HepG2 (cell line): ENCODE results near the gene PSKH1. TPM values are rescaled to one million over a fixed set of nuclear protein-coding genes. Genes with fewer than 3 reads are reported as not detected.

Experiments used
- EED ChIP-seq: sonication (generic); formaldehyde crosslinking; IDR thresholded peaks from 2 replicates; pipeline ENCODE4 v1.5.0; 2020; ENCODE audit warnings: mild to moderate bottlenecking, missing genetic modification reagents
- GABPB1 ChIP-seq: IDR thresholded peaks from 2 replicates; pipeline ENCODE4 v1.6.1; 2016; ENCODE audit warnings: mild to moderate bottlenecking, missing genetic modification reagents, moderate library complexity, missing compliant biosample characterization
- GRHL1 ChIP-seq: sonication (generic); formaldehyde crosslinking; conservative IDR thresholded peaks from 2 replicates; pipeline ENCODE4 v1.8.0; 2022; ENCODE audit warnings: missing genetic modification reagents
- KDM2A ChIP-seq: sonication (generic); formaldehyde crosslinking; IDR thresholded peaks from 2 replicates; pipeline ENCODE4 v1.4.0; 2020; ENCODE audit warnings: low read depth, missing genetic modification reagents, borderline replicate concordance
- MIXL1 ChIP-seq: IDR thresholded peaks from 2 replicates; pipeline ENCODE4 v1.6.1; 2016
- NFE2L2 ChIP-seq: fragments of 150-350 bp; IDR thresholded peaks from 2 replicates; pipeline ENCODE4 v1.6.1; 2014; ENCODE audit warnings: low read length
- ONECUT2 ChIP-seq: sonication (generic); formaldehyde crosslinking; IDR thresholded peaks from 2 replicates; pipeline ENCODE4 v1.4.0; 2020; ENCODE audit warnings: missing genetic modification reagents
- PATZ1 ChIP-seq: sonication (generic); formaldehyde crosslinking; IDR thresholded peaks from 2 replicates; pipeline ENCODE4 v1.4.0; 2020; ENCODE audit warnings: missing genetic modification reagents
- POLR2A ChIP-seq, 2 experiments: IDR thresholded peaks; 2 replicates each; pipeline ENCODE4 v1.6.1; 2011; ENCODE audit warnings: low read depth in 2 of 2, low read length in 2 of 2, mild to moderate bottlenecking in 1 of 2, moderate library complexity in 1 of 2; ENCODE audit not compliant: insufficient read depth in 1 of 2
- RBAK ChIP-seq: sonication (generic); formaldehyde crosslinking; IDR thresholded peaks from 2 replicates; pipeline ENCODE4 v1.5.1; 2020; ENCODE audit warnings: mild to moderate bottlenecking, missing genetic modification reagents
- SIN3B ChIP-seq: fragments of 150-350 bp; IDR thresholded peaks from 2 replicates; pipeline ENCODE4 v1.6.1; 2014; ENCODE audit warnings: low read length
- TBL1XR1 ChIP-seq: fragments of 150-350 bp; IDR thresholded peaks from 2 replicates; pipeline ENCODE4 v1.6.1; 2014; ENCODE audit warnings: borderline replicate concordance, low read length; ENCODE audit not compliant: partially characterized antibody
- THAP11 ChIP-seq: IDR thresholded peaks from 2 replicates; pipeline ENCODE4 v1.6.1; 2016; ENCODE audit warnings: missing biosample characterization, missing genetic modification reagents
- ZNF274 ChIP-seq: sonication (generic); formaldehyde crosslinking; IDR thresholded peaks from 2 replicates; pipeline ENCODE4 v1.5.1; 2020; ENCODE audit warnings: mild to moderate bottlenecking, missing genetic modification reagents
- ZNF562 ChIP-seq: sonication (generic); formaldehyde crosslinking; IDR thresholded peaks from 2 replicates; pipeline ENCODE4 v1.8.0; 2022; ENCODE audit warnings: missing genetic modification reagents, borderline replicate concordance
- ZNF570 ChIP-seq: sonication (generic); formaldehyde crosslinking; IDR thresholded peaks from 2 replicates; pipeline ENCODE4 v1.4.0; 2020; ENCODE audit warnings: mild to moderate bottlenecking, missing genetic modification reagents, borderline replicate concordance
- ZNF609 ChIP-seq: sonication (generic); formaldehyde crosslinking; IDR thresholded peaks from 2 replicates; pipeline ENCODE4 v1.4.0; 2020; ENCODE audit warnings: mild to moderate bottlenecking, missing genetic modification reagents, borderline replicate concordance
- ZNF713 ChIP-seq: sonication (generic); formaldehyde crosslinking; IDR thresholded peaks from 2 replicates; pipeline ENCODE4 v1.4.0; 2020; ENCODE audit warnings: mild to moderate bottlenecking, missing genetic modification reagents
- ZNF746 ChIP-seq: sonication (generic); formaldehyde crosslinking; IDR thresholded peaks from 2 replicates; pipeline ENCODE4 v1.8.0; 2022; ENCODE audit warnings: mild to moderate bottlenecking, missing genetic modification reagents
- ZZZ3 ChIP-seq: sonication (generic); formaldehyde crosslinking; IDR thresholded peaks from 2 replicates; pipeline ENCODE4 v1.4.0; 2020; ENCODE audit warnings: missing genetic modification reagents, mild to moderate bottlenecking, borderline replicate concordance
- polyA plus RNA-seq, 8 experiments: library from polyadenylated mRNA; depleted of rRNA in 3 of 8; stranded (reverse) in 7 of 8; unstranded in 1 of 8; fragments of >200 nt; fragmentation: Illumina TruSeq in 4 of 8; extraction: Trizol in 4 of 8; gene quantifications; 2 replicates each; pipeline versions ENCODE4 v1.2.1 to v1.2.3, GENCODE V29; 2011 to 2016; ENCODE audit warnings: low read depth in 4 of 8, missing spikeins in 1 of 8, mixed read lengths in 1 of 8; ENCODE audit not compliant: insufficient read depth in 1 of 8
- total RNA-seq, 5 experiments: library from RNA; depleted of rRNA; stranded (reverse); fragments of >200 nt; fragmentation: Illumina TruSeq; extraction: Trizol; gene quantifications; 2 replicates each; pipeline ENCODE4 v1.2.3, GENCODE V29; 2016; ENCODE audit warnings: low read depth in 1 of 5

Gene PSKH1
- total and polyA plus RNA-seq, 2 of the 13 experiments (the other 11 are each of a cell fraction or from before 2014, with no cell fraction given): 8.4 to 19.1 TPM

GRCh38 chr16:67928561-67929364 lies 35.7 kb downstream of the PSKH1 start (continued):
- 0 out of 2 replicates have a peak, but pooled peaks have one; percentile 7 for TF ChIP-seq ZNF746
- no peak for TF ChIP-seq ZNF570 (CRISPR knock-in tag)
- TF ChIP-seq ZNF713 (CRISPR knock-in tag): 0 out of 2 replicates have a peak, but pooled peaks have one; percentile 92
- TF ChIP-seq MIXL1: peak; percentile 47; the same call in 1 of the 2 replicates
- no peak for TF ChIP-seq ZNF562
- TF ChIP-seq GABPB1 (CRISPR knock-in tag): peak; percentile 37; the same call in 1 of the 2 replicates
- peak; percentile 74 for TF ChIP-seq KDM2A
- no peak for TF ChIP-seq ZZZ3
- TF ChIP-seq POLR2A (IDR thresholded peaks at IDR 0.05; ENCODE audit: insufficient read depth in 1 of 2, low read depth in 2 of 2, low read length in 2 of 2): 0 out of 4 replicates have a peak, but pooled peaks of 1 of the 2 experiments have one; percentile 8
- TF ChIP-seq ONECUT2 (CRISPR knock-in tag): no peak
- no peak for TF ChIP-seq RBAK
- TF ChIP-seq ZNF609 (CRISPR knock-in tag): no peak
- peak; percentile 37; the same call in 1 of the 2 replicates for TF ChIP-seq SIN3B
- TF ChIP-seq THAP11 (CRISPR knock-in tag): peak; percentile 65
- peak; percentile 47; the same call in 1 of the 2 replicates for TF ChIP-seq PATZ1 (CRISPR knock-in tag)
- peak; percentile 12; the same call in 1 of the 2 replicates for TF ChIP-seq NFE2L2
- TF ChIP-seq TBL1XR1: peak; percentile 31
- 0 out of 2 replicates have a peak, but pooled peaks have one; percentile 20 for TF ChIP-seq EED (CRISPR knock-in tag)
- TF ChIP-seq ZNF274 (CRISPR knock-in tag): peak; percentile 74; the same call in 1 of the 2 replicates
- no peak for TF ChIP-seq GRHL1 (CRISPR knock-in tag)
